Natural killer cell (primary cell): ENCODE measurements around the gene SNX8. TPM values are rescaled to one million over a fixed set of nuclear protein-coding genes. Genes with fewer than 3 reads are reported as not detected.

ENCODE experiments used
- ATAC-seq, 3 donors: fragments of 150-1000 bp in 2 of 3; fragments of 200-7000 bp in 1 of 3; cut with Tn5 transposase; 1 replicate in 1 of 3; 2 replicates in 2 of 3; pipeline ENCODE4 v1.10.0; 2021; ENCODE audit warnings: mild to moderate bottlenecking in 2 of 3, moderate library complexity in 2 of 3
- DNase-seq, 2 donors: peaks; one replicate each; pipeline versions ENCODE4 v3.0.0 to v3.0.0-alpha.2; 2013 to 2021; ENCODE audit warnings: mixed read lengths in 1 of 2
- H3K27ac ChIP-seq: one replicate; pipeline ENCODE4 v1.5.1; 2013; ENCODE audit warnings: mild to moderate bottlenecking, low read length
- H3K27me3 ChIP-seq: one replicate; pipeline ENCODE4 v1.6.1; 2013; ENCODE audit warnings: low read length; ENCODE audit not compliant: control insufficient read depth, insufficient read depth
- H3K36me3 ChIP-seq: one replicate; pipeline ENCODE4 v1.6.1; 2013; ENCODE audit warnings: low read length; ENCODE audit not compliant: control insufficient read depth, insufficient read depth
- H3K4me1 ChIP-seq: one replicate; pipeline ENCODE4 v1.6.1; 2013; ENCODE audit warnings: low read length; ENCODE audit not compliant: control insufficient read depth, insufficient read depth
- H3K4me3 ChIP-seq: one replicate; pipeline ENCODE4 v1.5.1; 2013; ENCODE audit warnings: low read length
- H3K9me3 ChIP-seq: one replicate; pipeline ENCODE4 v1.6.1; 2013; ENCODE audit warnings: low read length; ENCODE audit not compliant: control insufficient read depth, insufficient read depth
- H3K27ac Mint-ChIP-seq, 2 donors: one replicate each; pipeline ENCODE4 v1.8.0; 2022; ENCODE audit warnings: mild to moderate bottlenecking in 2 of 2, mixed read lengths in 2 of 2, moderate library complexity in 1 of 2
- H3K27me3 Mint-ChIP-seq, 2 donors: one replicate each; pipeline ENCODE4 v1.8.0; 2022; ENCODE audit warnings: low read depth in 2 of 2, mixed read lengths in 2 of 2
- H3K36me3 Mint-ChIP-seq: one replicate; pipeline ENCODE4 v1.8.0; 2022; ENCODE audit warnings: mixed read lengths
- H3K4me1 Mint-ChIP-seq, 2 donors: one replicate each; pipeline ENCODE4 v1.8.0; 2022; ENCODE audit warnings: mixed read lengths in 2 of 2
- H3K4me3 Mint-ChIP-seq: one replicate; pipeline ENCODE4 v1.8.0; 2022; ENCODE audit warnings: mild to moderate bottlenecking, moderate library complexity, mixed read lengths
- H3K9me3 Mint-ChIP-seq, 2 donors: one replicate each; pipeline ENCODE4 v1.8.0; 2022; ENCODE audit warnings: mixed read lengths in 2 of 2
- CTCF ChIP-seq: fragments of 200-600 bp; IDR thresholded peaks from one replicate; pipeline ENCODE4 v1.8.0; 2022; ENCODE audit warnings: antibody characterized with exemption
- WGBS: methylation state at CpG from one replicate; pipeline ENCODE4 v1.1.7; 2013; ENCODE audit warnings: missing lambda C conversion rate; ENCODE audit not compliant: insufficient coverage; 5-methylcytosine and 5-hydroxymethylcytosine counted together
- intact Hi-C: fragments of 100-400 bp; cut with micrococcal nuclease; formaldehyde crosslinking; loops from one replicate; pipeline ENCODE4 v1.14.2; 2022
- total RNA-seq, 4 donors: library from RNA; stranded (reverse); fragments of 120-200 nt in 1 of 4; gene quantifications; one replicate each; pipeline versions ENCODE4 v1.2.3 to v1.2.4, GENCODE V29; 2013 to 2022

The SNX8 gene
- total RNA-seq, 3 donors from 2014 or later (not counting 1 experiment from before 2014, with no cell fraction given) = 8.3 to 15.7 (median 12.6) TPM

- Mint-ChIP-seq H3K4me3 (no peak overlapping the region), H3K9me3 (no peaks in the 10 kb centered on the region), H3K36me3 (no peaks in the 10 kb centered on the region), H3K27ac (no peak overlapping the region), H3K4me1 (peaks cover 26 to 34% of the 10 kb centered on the region in 2 donors), H3K27me3 (no peaks in the 10 kb centered on the region)
- H3K27ac ChIP-seq = no peak overlapping the region
- H3K9me3 ChIP-seq = no peaks in the 10 kb centered on the region
- peaks cover 34% of the 10 kb centered on the region for H3K36me3 ChIP-seq
- H3K4me1 ChIP-seq = peaks cover 23% of the 10 kb centered on the region
- no peak overlapping the region for H3K4me3 ChIP-seq
- ATAC-seq = no peak
- 93% methylated on average over 15 of the region's 15 CpGs for WGBS
- no peak for TF ChIP-seq CTCF
- no peaks in the 10 kb centered on the region for H3K27me3 ChIP-seq
- DNase-seq = no peak
- intact Hi-C loops = no loop called here
Measured at GRCh38 chr7:2227699-2228098, 86.5 kb downstream of the SNX8 start.

- no peak overlapping the region for H3K27ac Mint-ChIP-seq
- no peak overlapping the region for H3K4me3 Mint-ChIP-seq
- H3K36me3 ChIP-seq = peaks cover 40% of the 10 kb centered on the region
- TF ChIP-seq CTCF = no peak
- H3K4me3 ChIP-seq = no peak overlapping the region
- H3K27ac ChIP-seq = no peak overlapping the region
- DNase-seq (no peak), ATAC-seq (no peak)
- peaks cover 10% of the 10 kb centered on the region for H3K4me1 ChIP-seq
- H3K9me3 Mint-ChIP-seq = no peaks in the 10 kb centered on the region
- H3K36me3 Mint-ChIP-seq = no peaks in the 10 kb centered on the region
- intact Hi-C loops = no loop called here
- H3K9me3 ChIP-seq = no peaks in the 10 kb centered on the region
- H3K27me3 Mint-ChIP-seq = no peaks in the 10 kb centered on the region
- H3K27me3 ChIP-seq = no peaks in the 10 kb centered on the region
- 96% methylated on average over 13 of the region's 13 CpGs for WGBS
- peaks cover 18 to 24% of the 10 kb centered on the region in 2 donors for H3K4me1 Mint-ChIP-seq
Measured at GRCh38 chr7:2225830-2226229, 88.4 kb downstream of the SNX8 start.

GRCh38 chr7:2225336-2225735, 88.9 kb downstream of the SNX8 start:
- Mint-ChIP-seq H3K4me3 (no peak overlapping the region), H3K4me1 (peaks cover 15 to 19% of the 10 kb centered on the region in 2 donors), H3K27ac (no peak overlapping the region), H3K27me3 (no peaks in the 10 kb centered on the region), H3K9me3 (no peaks in the 10 kb centered on the region), H3K36me3 (no peaks in the 10 kb centered on the region)
- Histone ChIP-seq H3K36me3 (peaks cover 40% of the 10 kb centered on the region), H3K27ac (no peak overlapping the region), H3K4me1 (peaks cover 5% of the 10 kb centered on the region), H3K4me3 (no peak overlapping the region), H3K27me3 (no peaks in the 10 kb centered on the region), H3K9me3 (no peaks in the 10 kb centered on the region)
- DNase-seq (no peak), ATAC-seq (no peak)
- intact Hi-C loops = no loop called here
- no peak for TF ChIP-seq CTCF
- 98% methylated on average over 14 of the region's 14 CpGs for WGBS

- DNase-seq (no peak), ATAC-seq (no peak)
- peaks cover 11 to 15% of the 10 kb centered on the region in 2 donors for H3K4me1 Mint-ChIP-seq
- intact Hi-C loops = no loop called here
- Histone ChIP-seq H3K36me3 (peaks cover 41% of the 10 kb centered on the region), H3K4me1 (peaks cover 1% of the 10 kb centered on the region), H3K9me3 (no peaks in the 10 kb centered on the region), H3K27ac (no peak overlapping the region), H3K27me3 (no peaks in the 10 kb centered on the region), H3K4me3 (no peak overlapping the region)
- no peak for TF ChIP-seq CTCF
- H3K27ac Mint-ChIP-seq = no peak overlapping the region
- no peaks in the 10 kb centered on the region for H3K27me3 Mint-ChIP-seq
- no peaks in the 10 kb centered on the region for H3K36me3 Mint-ChIP-seq
- whole genome bisulfite sequencing = 96% methylated on average over 4 of the region's 4 CpGs
- no peaks in the 10 kb centered on the region for H3K9me3 Mint-ChIP-seq
- no peak overlapping the region for H3K4me3 Mint-ChIP-seq
Measured at GRCh38 chr7:2224934-2225333, 89.3 kb downstream of the SNX8 start.
